CD4-positive, alpha-beta T cell (primary cell): ENCODE data around the gene CLDN6. TPM values are rescaled to one million over a fixed set of nuclear protein-coding genes. Genes with fewer than 3 reads are reported as not detected.

ENCODE experiments used
- ATAC-seq: fragments of 200-7000 bp; cut with Tn5 transposase; one replicate; pipeline ENCODE4 v1.10.0; 2022; ENCODE audit warnings: mild to moderate bottlenecking; ENCODE audit not compliant: poor library complexity
- CTCF ChIA-PET: fragments of 350-600 bp; sonication (Branson Sonifier 250); formaldehyde crosslinking; loops from one replicate; lab custom pipeline; 2021; ENCODE audit warnings: antibody characterized with exemption, inconsistent platforms; lab: Charles Lee
- POLR2A ChIA-PET: fragments of 350-600 bp; sonication (Branson Sonifier 250); formaldehyde crosslinking; loops from one replicate; lab custom pipeline; 2021; ENCODE audit warnings: antibody characterized with exemption, inconsistent platforms; lab: Charles Lee
- DNase-seq, 14 experiments: peaks; one replicate each; pipeline ENCODE4 v3.0.0-alpha.2; 2013 to 2020; ENCODE audit warnings: mixed read lengths in 2 of 14
- H3K27ac ChIP-seq, 2 donors: one replicate each; pipeline versions ENCODE4 v1.5.1 to v1.7.0; 2013; ENCODE audit warnings: low read length in 2 of 2, low read depth in 1 of 2, mild to moderate bottlenecking in 1 of 2
- H3K27me3 ChIP-seq, 2 experiments: 1 replicate in 1 of 2; 2 replicates in 1 of 2; pipeline versions ENCODE4 v1.6.1 to v1.7.0; 2013; ENCODE audit warnings: low read length in 2 of 2, control low read depth in 1 of 2, mild to moderate bottlenecking in 1 of 2, moderate library complexity in 1 of 2; ENCODE audit not compliant: insufficient read depth in 2 of 2, control insufficient read depth in 1 of 2
- H3K36me3 ChIP-seq: one replicate; pipeline ENCODE4 v1.6.1; 2013; ENCODE audit warnings: low read length, control low read depth; ENCODE audit not compliant: insufficient read depth
- H3K4me1 ChIP-seq: one replicate; pipeline ENCODE4 v1.6.1; 2013; ENCODE audit warnings: low read length, control low read depth; ENCODE audit not compliant: insufficient read depth
- H3K4me3 ChIP-seq: one replicate; pipeline ENCODE4 v1.5.1; 2013; ENCODE audit warnings: mild to moderate bottlenecking, low read length, moderate library complexity
- H3K9me3 ChIP-seq, 2 experiments: 1 replicate in 1 of 2; 2 replicates in 1 of 2; pipeline versions ENCODE4 v1.6.1 to v1.7.0; 2013; ENCODE audit warnings: low read length in 2 of 2, mild to moderate bottlenecking in 2 of 2, control low read depth in 1 of 2, moderate library complexity in 1 of 2; ENCODE audit not compliant: control insufficient read depth in 1 of 2, insufficient read depth in 1 of 2
- H3K27ac Mint-ChIP-seq: one replicate; pipeline ENCODE4 v1.8.0; 2020; ENCODE audit warnings: mixed read lengths
- H3K27me3 Mint-ChIP-seq: one replicate; pipeline ENCODE4 v1.8.0; 2021; ENCODE audit warnings: mixed read lengths
- H3K36me3 Mint-ChIP-seq: one replicate; pipeline ENCODE4 v1.8.0; 2021; ENCODE audit warnings: low read depth, mixed read lengths
- H3K4me1 Mint-ChIP-seq: one replicate; pipeline ENCODE4 v1.8.0; 2021; ENCODE audit warnings: low read depth, mixed read lengths
- H3K4me3 Mint-ChIP-seq: one replicate; pipeline ENCODE4 v1.8.0; 2020; ENCODE audit warnings: mild to moderate bottlenecking, mixed read lengths
- H3K9me3 Mint-ChIP-seq: one replicate; pipeline ENCODE4 v1.8.0; 2020; ENCODE audit warnings: mixed read lengths
- intact Hi-C, 2 experiments: fragments of 100-400 bp; cut with DNase I in 1 of 2; cut with micrococcal nuclease in 1 of 2; formaldehyde crosslinking; loops; one replicate each; pipeline versions ENCODE4 v1.15.1 to v1.9.0; 2023 to 2025; cut with DNase I, micrococcal nuclease
- total RNA-seq, 174 experiments: library from RNA in 2 of 174; stranded (reverse) in 2 of 174; gene quantifications; one replicate each; pipeline ENCODE4 v1.2.3 and lab custom pipeline; 2021 to 2026
- TF ChIP-seq, protein P1 (sequence below): fragments of 200-600 bp; IDR thresholded peaks from one replicate; pipeline ENCODE4 v1.8.0; 2022; ENCODE audit warnings: antibody characterized with exemption, mild to moderate bottlenecking

Gene CLDN6
- total RNA-seq, 2 experiments from 2014 or later, result not detected

DNA sequence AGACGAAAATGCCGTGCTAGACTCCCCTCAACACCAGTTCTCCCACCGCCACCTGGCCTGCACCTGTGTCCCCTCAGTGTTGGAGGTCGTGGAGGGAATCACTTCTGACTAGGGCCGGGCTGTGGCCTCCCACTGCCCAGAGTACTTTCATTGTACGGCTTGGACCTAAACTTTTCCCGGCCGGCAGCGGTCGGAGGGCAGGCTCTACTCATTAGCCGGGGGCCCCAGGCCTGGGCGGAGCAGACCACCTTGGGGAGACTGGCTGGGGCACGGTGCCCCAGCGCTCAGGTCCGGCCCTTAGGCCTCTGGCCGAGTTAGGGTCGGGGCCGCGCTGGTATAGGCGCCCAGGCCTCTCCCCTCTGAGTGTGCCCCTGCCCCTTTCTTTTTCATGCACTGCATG lies 639 bp downstream of the CLDN6 start:
- no peaks in the 10 kb centered on the region for H3K36me3 ChIP-seq
- Mint-ChIP-seq H3K9me3 (no peaks in the 10 kb centered on the region), H3K36me3 (no peaks in the 10 kb centered on the region), H3K4me3 (no peak overlapping the region), H3K27ac (no peak overlapping the region), H3K27me3 (peaks cover 16% of the 10 kb centered on the region), H3K4me1 (peaks cover 29% of the 10 kb centered on the region)
- no peak overlapping the region for H3K27ac ChIP-seq
- intact Hi-C loops, result no loop called here
- peaks cover 4 to 10% of the 10 kb centered on the region in 2 experiments for H3K27me3 ChIP-seq
- peaks cover 0 to 5% of the 10 kb centered on the region in 2 experiments for H3K9me3 ChIP-seq
- peaks cover 49% of the 10 kb centered on the region for H3K4me1 ChIP-seq
- TF ChIP-seq, protein P1, sequence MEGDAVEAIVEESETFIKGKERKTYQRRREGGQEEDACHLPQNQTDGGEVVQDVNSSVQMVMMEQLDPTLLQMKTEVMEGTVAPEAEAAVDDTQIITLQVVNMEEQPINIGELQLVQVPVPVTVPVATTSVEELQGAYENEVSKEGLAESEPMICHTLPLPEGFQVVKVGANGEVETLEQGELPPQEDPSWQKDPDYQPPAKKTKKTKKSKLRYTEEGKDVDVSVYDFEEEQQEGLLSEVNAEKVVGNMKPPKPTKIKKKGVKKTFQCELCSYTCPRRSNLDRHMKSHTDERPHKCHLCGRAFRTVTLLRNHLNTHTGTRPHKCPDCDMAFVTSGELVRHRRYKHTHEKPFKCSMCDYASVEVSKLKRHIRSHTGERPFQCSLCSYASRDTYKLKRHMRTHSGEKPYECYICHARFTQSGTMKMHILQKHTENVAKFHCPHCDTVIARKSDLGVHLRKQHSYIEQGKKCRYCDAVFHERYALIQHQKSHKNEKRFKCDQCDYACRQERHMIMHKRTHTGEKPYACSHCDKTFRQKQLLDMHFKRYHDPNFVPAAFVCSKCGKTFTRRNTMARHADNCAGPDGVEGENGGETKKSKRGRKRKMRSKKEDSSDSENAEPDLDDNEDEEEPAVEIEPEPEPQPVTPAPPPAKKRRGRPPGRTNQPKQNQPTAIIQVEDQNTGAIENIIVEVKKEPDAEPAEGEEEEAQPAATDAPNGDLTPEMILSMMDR, result no peak
- CTCF ChIA-PET, result no interaction called here
- no peak for ATAC-seq
- H3K4me3 ChIP-seq, result no peak overlapping the region
- DNase-seq, result no peak
- POLR2A ChIA-PET, result no interaction called here

DNA sequence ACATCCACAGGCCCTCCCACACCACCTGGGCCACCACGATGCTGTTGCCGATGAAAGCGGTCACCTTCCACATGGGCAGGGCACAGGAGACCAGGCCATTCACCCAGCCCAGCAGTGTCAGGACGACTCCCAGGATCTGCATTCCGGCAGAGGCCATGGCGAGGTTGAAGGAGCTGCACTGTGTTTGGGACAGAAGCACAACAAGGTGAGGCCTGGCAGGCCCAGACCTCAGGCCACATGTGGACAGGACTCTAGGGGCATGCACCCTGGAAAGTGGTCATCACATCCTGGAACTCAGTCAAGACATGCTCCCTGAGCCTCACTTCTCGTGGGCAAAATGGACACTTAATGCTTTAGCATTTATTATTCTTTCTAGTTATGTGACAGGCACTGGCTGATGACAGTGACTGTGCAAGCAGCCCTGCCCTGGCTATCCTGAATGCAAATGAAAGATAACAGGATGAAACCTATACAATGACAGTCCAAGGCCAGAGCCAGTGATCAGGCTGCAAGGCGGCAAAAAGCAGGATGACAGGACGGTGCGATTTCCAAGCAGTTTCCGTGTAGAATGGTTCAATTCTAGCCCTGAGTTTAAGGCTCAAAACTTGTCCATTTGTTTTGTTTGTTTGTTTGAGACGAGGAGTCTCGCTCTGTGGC lies 2.0 kb downstream of the CLDN6 start:
- Histone ChIP-seq H3K36me3 (no peaks in the 10 kb centered on the region), H3K27ac (no peak overlapping the region), H3K4me3 (no peak overlapping the region), H3K4me1 (peaks cover 43% of the 10 kb centered on the region), H3K9me3 (peaks cover 0 to 5% of the 10 kb centered on the region in 2 experiments), H3K27me3 (peaks cover 10 to 12% of the 10 kb centered on the region in 2 experiments)
- CTCF ChIA-PET, result no interaction called here
- H3K9me3 Mint-ChIP-seq, result no peaks in the 10 kb centered on the region
- peaks cover 18% of the 10 kb centered on the region for H3K27me3 Mint-ChIP-seq
- TF ChIP-seq, protein P1, result no peak
- ATAC-seq (no peak), DNase-seq (no peak)
- H3K4me3 Mint-ChIP-seq, result peak overlapping the region; percentile 71
- intact Hi-C loops, result no loop called here
- no peak overlapping the region for H3K27ac Mint-ChIP-seq
- no peaks in the 10 kb centered on the region for H3K36me3 Mint-ChIP-seq
- peaks cover 16% of the 10 kb centered on the region for H3K4me1 Mint-ChIP-seq
- POLR2A ChIA-PET, result no interaction called here

DNA sequence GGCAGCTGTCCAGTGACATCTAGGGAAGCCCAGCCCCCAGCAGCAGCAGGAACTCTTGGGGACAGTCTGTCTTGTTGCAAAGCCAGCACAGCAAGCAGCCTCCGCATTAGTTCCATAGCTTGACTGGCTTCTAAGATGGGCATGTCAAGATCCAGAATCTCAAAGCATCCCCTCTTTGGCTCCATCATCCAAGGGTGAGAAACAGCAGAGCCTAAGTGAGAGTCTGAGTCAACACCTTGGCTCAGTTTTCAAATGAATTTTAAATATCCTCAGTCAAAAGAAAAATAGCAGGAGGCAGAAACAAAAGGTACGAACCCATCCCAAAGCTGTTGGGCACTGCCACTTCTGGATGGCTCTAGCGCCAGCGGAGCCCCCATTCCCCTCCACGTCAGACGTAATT lies 3.0 kb downstream of the CLDN6 start:
- Mint-ChIP-seq H3K9me3 (no peaks in the 10 kb centered on the region), H3K27me3 (peaks cover 18% of the 10 kb centered on the region), H3K4me1 (peaks cover 8% of the 10 kb centered on the region), H3K36me3 (no peaks in the 10 kb centered on the region), H3K4me3 (no peak overlapping the region), H3K27ac (no peak overlapping the region)
- H3K4me3 ChIP-seq, result no peak overlapping the region
- peaks cover 10 to 12% of the 10 kb centered on the region in 2 experiments for H3K27me3 ChIP-seq
- ChIA-PET CTCF (interaction anchor here (1.0 kb wide), 1 partner anchor 17 kb away, joined by 4 read pairs; no protein-coding TSS in a partner anchor), POLR2A (no interaction called here)
- no peak overlapping the region for H3K27ac ChIP-seq
- ATAC-seq, result no peak
- H3K9me3 ChIP-seq, result peaks cover 0 to 7% of the 10 kb centered on the region in 2 experiments
- H3K4me1 ChIP-seq, result peaks cover 34% of the 10 kb centered on the region
- DNase-seq, result no peak
- H3K36me3 ChIP-seq, result no peaks in the 10 kb centered on the region
- intact Hi-C loops, result no loop called here
- TF ChIP-seq, protein P1, result no peak
